GM21723 (cell line): ENCODE data around the gene SLC4A8.

Experiments
- ATAC-seq: cut with Tn5 transposase; IDR thresholded peaks from one replicate; pipeline ENCODE4 v1.9.1; 2021; ENCODE audit warnings: mild to moderate bottlenecking, moderate library complexity; ENCODE audit not compliant: unreplicated experiment

Gene SLC4A8

DNA sequence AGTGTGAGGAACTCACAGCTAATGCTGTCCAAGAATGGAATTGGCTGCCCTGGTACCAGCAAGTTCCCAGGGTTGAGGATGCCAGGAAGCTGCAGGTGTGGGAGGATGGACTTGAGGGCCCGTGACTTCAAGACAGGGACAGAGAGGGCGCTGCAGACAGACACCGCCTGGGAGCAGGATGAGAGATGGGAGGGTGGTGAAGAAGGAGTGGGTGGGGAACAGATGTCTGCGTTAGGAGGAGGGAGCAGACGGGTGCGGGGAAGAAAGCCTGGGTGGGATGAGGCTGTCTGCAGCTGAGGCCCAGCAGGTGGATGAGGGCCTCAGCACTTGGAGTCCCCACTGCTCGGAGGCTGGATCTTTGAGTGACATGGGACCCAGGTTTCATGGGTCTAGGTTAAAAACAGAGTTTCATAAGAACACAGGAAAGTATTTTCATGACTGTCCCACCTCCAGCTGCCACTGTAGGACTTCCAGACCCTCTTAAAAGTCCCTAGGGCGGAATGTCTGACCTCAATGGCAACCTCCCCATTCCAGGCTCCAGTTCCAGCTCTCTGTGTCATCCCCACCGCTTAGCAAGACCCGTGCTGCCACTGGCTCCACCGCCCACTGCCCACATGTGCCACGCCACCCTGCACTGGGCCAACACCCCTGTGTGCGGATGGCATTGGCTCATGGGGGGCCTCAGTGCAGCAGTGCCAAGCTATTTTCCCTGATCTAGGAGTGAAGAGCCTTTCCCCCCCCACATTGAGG is 96.1 kb downstream of the SLC4A8 start:
- ATAC-seq = no peak

DNA sequence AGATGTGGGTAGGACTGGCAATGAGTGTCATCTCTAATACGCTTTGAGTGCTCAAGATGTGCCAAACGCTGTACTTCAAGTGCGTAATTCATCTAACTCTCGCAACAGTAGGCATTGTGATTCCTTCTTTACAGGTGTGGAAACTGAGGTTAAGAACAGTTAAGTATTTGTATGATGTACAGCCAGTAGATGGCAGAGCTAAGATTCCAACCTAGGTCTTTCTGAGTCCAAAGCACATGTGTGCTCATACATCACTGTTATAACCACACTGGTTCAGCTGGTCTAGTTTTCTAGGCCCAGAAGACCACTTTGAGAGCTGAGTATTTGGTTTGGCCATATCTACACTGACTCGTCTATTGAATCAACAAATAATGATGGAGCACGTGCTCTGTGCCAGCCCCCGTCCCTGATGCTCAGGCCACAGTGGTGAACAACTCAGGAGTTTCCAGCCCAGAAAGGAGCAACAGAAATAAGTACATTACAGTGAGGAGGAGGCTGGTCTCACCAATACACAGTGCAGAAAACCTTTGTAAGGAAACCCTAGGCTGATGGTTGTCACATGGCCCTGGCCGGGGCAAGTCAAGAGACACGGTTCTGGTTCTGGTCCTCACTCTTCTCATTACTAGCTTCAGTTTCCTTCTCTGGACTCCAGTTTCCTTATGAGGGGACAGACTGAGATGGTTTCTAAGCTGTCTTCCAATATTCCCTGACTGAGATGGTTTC is 97.1 kb downstream of the SLC4A8 start:
- ATAC-seq = no peak

DNA sequence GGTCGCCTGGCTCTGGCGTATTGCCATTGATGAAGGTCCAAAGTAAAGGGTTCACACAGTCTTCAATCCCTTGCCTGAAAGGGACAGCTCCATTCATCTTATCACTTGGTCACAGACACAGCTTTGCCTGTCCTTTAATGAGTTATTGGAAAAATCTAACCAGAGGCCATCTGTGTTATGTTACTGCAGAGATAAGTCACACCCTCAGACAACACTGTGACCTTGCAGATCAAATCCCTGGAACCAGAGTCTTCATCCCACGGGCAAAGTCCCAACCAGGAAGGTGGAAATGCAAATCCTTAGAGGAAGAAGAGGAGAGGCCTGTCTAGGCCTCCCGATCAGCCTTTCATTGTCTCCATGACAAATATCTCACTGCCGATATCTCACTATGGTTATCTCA is 98.1 kb downstream of the SLC4A8 start:
- ATAC-seq = no peak

DNA sequence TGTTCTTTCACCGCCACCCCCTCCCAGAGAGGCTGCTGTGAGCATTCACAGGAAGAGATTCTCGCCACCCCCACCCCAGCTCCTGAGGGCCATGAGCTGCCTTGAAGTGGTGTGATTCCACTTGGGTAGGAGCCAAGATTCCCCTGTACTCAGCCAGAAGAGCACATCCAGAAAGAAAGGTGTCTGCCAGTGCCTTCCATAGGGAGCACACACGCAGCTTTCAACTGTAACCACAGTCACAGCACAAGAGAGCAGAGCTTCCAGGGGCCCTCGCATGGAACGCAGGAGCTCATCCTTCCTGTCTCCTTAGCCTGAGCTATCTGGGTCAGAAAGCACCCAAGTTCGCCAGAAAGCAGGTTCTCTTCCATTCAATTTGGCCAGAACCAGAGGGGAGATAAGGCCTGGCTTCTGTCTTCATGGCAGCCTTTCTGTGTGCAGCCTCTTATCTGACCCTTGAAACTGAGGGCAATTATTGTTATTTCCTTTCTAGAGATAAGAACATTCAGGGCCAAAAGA is 99.8 kb downstream of the SLC4A8 start:
- no peak for ATAC-seq

DNA sequence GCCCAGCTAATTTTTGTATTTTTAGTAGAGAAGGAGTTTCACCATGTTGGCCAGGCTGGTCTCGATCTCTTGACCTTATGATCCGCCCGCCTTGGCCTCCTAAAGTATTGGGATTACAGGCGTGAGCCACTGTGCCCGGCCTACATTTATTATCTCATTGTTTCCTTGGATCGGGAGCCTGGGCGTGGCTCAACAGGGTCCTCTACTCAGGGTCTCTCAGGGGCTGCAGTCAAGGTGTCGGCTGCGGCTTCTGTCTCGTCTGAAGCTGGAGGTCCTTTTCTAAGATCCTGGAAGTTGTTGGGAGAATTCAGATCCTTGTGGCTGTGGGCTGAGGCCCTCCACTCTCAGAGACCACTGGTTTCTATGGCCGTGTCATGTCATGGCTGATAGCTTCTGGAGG is 100.9 kb downstream of the SLC4A8 start:
- no peak for ATAC-seq

DNA sequence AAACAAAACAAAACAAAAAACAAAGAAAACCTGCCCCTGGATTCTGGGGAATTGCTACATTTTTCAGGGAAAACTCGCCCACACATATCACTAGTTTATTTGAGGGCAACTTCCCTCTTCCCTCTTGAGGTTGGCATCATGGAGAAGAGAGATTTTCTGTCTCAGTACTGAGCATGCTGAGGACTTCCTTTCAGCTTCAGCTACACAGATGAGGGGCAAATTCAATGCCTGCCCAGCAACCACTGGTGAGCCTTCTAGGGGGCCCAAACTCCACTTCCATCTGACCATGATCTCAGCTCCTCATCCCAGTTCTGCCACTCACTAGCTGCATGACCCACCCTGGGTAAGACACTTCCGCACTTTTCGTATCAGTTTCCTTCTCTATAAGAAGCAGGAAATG is 103.3 kb downstream of the SLC4A8 start:
- no peak for ATAC-seq

DNA sequence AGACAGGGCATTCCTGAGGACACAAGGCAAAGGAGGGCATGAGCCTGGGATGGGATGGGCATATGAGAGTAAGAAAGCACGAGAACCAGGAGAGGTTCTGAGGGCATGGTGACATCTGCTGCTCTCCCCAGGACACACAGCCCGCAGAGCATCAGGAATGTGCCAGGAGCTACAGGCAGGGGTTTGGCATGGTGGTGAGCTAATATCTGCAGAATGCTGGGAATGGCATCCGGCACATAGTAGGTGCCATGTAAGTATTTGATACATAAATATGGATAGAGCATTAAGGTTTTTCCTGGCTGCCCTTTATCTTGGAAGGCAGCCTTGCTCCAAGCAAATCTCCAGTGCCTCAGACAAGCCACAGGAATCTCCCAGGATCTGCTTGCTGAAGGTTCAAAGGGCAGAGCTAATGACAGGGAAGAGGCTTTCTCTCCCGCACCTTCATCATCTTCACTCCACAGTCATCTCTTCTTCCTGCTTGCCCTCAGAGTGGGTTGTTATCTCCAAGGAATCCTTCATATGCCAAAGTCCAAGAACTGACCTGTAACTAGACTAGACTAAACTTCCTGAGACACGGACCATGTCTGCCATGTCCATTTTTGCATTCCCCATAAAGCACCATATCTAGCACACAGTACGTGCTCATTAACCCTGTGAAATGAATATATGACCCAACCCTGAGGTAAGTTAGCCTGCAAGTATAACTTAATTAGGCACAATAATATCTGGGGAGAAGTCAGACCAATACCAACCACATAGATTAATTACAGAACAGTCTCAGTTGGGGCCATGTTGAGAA is 104.4 kb downstream of the SLC4A8 start:
- no peak for ATAC-seq

DNA sequence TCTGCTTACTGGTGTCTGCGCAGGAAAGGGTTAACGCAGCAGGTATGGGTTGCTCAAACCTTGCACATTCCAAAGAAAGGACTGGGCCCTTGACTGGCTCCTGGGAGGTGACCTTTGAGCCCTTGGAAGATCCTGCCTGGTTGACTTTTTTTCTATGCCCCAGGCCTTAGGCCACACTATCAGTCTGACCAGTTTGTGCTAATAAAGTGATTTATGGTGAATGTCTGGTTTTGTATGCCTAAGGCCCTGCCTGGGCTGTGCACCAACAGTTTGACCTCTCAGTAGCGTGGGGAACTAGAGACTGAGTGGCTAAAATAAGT is 105.0 kb downstream of the SLC4A8 start:
- ATAC-seq = no peak

DNA sequence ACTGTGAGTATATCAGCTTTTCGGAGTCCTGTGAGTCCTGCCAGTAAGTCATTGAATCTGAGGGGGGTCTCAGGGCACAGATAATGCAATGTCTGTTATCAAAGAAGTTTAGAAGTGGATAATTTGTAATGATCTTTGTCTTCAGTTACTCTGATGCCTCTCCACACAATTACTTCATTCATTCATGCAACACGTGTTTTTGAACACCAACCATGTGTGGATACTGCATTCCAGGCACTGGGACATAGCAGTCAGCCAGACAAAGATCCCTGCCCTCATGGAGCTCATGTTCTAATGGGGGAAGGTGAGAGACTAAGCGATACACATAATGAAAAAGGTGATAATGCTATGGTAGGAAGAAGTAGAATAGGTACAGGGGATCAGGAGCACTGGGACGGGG is 105.6 kb downstream of the SLC4A8 start:
- no peak for ATAC-seq

DNA sequence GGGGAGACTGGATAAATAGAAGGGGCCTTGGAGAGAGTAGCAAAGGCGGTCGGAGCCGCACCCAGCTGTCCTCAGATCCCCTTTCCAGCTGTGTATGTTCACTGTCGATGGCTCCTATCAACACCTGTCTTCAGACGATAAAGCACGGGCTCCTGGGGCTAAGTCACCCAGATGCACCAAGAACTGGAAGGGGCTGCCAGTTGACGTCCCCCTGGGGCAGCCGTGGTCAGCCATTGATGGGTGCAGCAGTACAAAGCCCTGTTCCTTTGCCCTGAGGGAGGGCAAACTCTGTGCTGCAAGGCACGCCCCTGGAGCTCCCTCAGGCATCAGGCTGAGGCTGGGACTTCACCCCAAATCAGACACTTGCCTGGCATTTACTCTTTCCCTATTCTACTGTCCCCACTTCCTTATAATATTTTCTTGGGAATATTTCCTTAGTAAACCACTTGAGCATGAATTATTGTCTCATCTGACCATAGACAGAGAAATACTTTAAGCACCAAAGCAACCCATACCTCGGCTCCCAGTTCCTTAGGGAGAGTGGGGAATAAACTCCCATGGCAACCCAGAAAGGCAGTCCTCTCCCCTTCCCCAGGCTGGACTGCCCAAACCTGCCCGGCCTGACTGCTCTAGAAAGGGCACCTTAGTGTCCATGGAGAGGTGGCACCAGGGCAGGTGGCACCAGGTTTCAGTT is 106.8 kb downstream of the SLC4A8 start:
- no peak for ATAC-seq

DNA sequence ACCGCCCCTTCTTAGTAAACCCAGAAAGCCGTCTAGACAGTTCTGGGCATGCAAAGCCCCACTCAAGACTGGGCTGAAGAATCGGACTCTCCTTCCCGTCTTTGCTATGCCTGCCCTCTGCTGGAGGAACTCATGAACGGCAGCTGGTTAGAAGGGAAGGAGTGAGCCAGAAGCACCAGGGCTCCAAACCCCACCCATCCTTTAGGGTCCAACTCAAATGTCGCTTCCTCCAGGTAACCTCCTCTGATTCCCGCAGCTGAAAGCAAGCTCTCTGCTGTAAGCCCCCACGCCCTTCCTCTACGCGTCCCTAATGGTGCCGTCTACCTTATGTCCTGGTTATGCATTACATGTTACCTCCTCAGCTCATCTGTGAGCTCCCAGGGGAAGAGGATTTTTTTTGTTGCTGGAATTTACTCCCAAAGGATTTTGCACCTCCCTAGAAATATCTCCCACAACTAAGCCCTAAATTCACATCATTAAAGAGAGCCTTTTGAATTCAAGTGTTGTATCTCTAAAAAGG is 107.4 kb downstream of the SLC4A8 start:
- ATAC-seq = peak; percentile 68

DNA sequence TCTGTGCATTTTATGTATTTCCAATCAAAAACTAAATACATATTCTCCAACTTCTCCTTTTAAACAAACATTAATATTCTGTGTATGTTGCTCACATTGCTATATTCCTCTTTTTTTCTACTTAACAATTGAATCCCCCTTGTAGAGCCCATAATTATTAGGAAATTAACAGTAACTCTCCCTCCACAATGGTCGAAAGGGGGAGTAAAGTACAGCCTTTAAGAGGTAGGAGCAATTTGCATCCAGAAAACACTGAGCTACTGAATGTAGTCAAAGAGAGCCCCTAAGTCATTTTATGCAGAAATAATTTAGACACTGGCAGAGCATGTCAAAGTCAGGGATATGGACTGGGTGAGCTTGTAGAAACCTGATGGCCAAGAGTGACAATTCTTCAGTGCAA is 109.2 kb downstream of the SLC4A8 start:
- ATAC-seq = no peak

DNA sequence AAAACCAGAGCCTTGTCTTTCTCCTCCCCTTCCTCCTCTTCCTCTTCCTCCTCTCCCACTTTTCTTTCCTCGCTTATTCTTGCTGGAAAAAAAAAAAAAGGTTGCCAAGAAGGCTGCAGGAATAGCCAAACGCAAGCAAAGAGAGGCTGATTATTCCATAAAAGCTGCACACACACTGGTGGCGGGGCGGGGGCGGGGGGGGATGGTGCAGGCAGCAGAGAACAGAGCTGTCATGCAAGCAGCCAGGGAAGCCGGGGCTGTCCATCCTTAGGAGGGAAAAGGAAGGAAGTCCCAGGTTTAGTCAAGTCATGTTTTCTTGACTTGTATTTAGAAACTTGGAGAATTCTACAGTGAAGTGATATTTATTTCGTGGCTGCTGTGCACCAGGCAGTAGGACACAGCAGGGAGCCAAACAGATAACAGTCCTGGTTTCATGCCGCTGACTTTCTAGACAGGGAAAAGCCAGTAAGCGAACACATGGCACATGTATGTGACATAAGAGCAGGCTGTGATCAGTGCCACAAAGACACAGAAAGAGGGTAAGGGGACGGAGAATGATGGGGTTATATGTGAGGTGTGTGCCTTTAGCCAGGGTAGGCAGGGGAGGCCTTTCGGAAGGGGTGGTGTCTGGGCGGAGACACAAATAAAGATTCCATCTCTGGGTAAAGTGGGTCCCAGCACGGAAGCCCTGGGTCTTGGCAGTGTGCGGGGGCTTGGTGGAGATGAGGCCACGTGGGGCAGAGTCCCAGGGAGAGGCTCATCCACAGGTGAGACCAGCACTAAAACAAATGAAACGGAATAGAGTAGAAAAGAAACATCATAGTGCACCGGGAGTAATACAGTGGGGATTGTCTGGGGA is 109.8 kb downstream of the SLC4A8 start:
- ATAC-seq = no peak

DNA sequence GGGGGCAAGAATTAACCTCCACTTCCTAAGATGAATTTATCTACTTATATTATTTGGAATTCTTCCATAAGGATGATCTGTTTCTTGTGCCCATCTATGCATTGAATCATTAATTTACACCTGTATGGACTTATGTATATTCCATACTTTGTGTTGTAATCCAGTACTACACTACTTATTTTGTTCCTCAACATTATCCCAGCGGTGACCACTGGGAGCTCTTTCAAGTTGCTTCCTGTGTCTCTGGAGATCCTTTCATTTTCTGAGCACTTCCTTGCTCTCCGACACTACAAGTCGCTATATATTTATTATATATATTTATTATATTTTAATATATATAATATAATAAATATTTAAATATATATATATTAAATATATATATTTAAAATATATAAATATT is 111.5 kb downstream of the SLC4A8 start:
- ATAC-seq = no peak

DNA sequence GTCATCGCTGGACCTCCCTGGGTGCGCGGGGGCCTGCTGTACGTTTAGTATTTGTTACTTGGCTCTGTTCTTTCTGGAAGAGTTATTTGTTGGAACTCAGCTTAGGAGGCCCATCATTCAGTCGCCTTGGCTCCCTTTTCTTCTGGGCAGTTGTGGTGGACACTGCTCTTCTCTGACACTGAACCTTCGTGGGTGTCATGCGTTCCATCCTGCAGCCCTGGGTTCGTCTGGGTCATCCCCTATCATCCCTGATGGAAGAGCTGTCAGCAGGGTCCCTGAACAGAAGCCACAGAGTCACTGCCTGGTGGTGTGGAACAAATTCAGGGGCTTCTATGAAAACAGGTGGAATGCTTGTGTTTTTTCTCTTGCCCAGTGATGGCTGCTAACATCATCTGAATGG is 113.5 kb downstream of the SLC4A8 start:
- ATAC-seq = no peak

DNA sequence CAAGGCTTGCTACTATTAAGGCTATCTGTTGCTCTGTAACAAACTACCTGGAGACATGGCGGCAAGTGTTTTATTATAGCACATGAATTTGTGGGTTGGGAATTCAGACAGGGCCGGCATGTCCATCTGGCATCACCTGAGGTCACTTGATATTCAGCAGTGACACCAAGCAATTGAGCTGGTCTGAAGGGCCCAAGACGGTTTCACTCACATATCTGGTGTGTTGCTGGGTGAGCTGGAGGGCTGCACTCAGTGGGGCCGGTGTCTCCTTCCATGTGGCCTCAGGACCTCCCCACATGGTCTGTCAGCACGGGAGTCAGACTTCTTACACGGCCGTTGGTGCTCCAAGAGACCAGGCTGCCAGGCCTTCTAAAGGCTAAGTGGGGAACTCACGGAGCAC is 114.0 kb downstream of the SLC4A8 start:
- no peak for ATAC-seq

DNA sequence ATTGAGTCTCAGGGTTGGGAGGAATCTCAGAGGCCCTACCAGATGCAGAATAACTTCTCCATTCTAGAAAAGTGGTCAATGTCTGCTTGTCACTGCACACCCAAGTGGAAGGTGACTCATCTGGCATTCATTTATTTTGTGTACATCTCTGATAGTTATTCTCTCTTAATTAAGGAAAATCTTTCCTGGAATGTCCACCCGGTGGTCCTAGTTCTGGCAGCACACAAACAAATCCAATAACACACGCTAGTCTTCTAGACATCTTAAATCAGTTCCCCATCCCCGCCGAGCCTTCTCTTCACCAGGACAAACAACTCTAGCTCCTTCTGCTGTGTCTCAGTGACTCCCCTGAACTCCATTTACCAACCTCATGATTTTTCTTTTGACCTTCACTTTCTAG is 116.4 kb downstream of the SLC4A8 start:
- no peak for ATAC-seq

DNA sequence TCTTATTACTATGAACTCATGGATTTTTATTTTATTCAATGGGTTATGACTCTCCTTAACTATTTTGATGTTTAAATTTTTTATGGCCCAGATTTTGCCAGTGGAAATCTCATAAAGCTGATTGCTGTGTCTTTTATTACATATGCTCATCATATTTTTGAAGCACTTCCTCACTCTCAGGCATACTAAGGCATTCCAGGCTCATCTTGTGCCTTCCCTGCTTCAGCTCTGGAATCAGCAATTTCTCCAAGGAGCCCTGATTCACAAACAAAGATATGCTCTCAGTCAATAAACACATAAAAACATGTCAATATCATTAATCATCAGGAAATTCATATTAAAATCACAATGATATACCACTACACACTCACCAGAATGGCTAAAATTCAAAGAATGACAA is 121.5 kb downstream of the SLC4A8 start:
- no peak for ATAC-seq

DNA sequence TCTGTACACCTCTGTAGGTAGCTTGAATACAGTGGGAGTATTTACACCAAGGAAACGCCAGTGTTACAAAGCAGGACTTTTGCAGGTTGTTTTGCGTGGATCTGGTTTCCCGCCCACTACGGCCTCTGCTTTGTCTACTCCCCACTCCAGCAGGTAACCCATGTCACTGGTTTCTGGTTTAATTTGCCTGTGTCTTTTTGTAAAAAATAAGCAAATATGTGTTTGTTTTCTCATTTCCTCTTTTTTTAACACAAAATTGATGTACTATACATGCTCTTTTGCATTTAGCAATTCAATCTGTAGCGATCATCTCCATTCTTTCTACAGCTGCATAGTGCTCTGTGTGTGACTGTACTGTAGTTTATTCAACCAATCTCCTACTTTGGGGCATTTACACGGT is 123.0 kb downstream of the SLC4A8 start:
- ATAC-seq = no peak

DNA sequence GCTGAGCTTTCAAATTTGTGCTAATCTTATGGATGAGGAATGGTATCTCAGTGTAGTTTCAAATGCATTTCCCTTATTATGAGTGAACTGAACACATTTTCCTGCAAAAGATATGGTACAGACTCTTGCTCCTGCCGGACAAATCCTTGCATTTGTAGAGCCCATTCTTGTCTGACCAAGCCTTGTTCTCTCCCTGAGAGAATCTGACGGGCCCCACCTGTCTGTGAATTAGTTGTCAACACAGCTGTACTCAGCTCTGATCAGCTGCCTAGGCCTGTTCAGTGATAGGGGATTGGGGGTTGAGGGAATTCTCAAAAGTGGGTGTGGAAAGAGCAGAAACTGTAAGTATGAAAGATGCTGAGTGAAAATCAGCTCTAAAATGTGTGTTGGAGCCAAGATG is 123.6 kb downstream of the SLC4A8 start:
- no peak for ATAC-seq
